Activated CD8-positive, alpha-beta memory T cell treated with anti-CD3 and anti-CD28 coated beads, Interleukin-2, amount 10 ng/mL, durations not matched to agents 7 days and 5 days (primary cell): ENCODE data around the gene MR1. TPM values are rescaled to one million over a fixed set of nuclear protein-coding genes. Genes with fewer than 3 reads are reported as not detected.

Experiments used
- ATAC-seq: fragments of 150-1000 bp; cut with Tn5 transposase; one replicate; pipeline ENCODE4 v1.10.0; 2021; ENCODE audit warnings: moderate library complexity
- CTCF ChIA-PET: fragments of 350-600 bp; sonication (Branson Sonifier 250); formaldehyde crosslinking; loops from one replicate; lab custom pipeline; 2021; ENCODE audit warnings: antibody characterized with exemption; lab: Charles Lee
- DNase-seq: peaks from one replicate; pipeline ENCODE4 v3.0.0-alpha.2; 2020
- H3K27ac Mint-ChIP-seq: one replicate; pipeline ENCODE4 v1.8.0; 2021; ENCODE audit warnings: mild to moderate bottlenecking, mixed read lengths
- H3K27me3 Mint-ChIP-seq: one replicate; pipeline ENCODE4 v1.8.0; 2021; ENCODE audit warnings: mixed read lengths
- H3K36me3 Mint-ChIP-seq: one replicate; pipeline ENCODE4 v1.8.0; 2021; ENCODE audit warnings: mild to moderate bottlenecking, mixed read lengths
- H3K4me1 Mint-ChIP-seq: one replicate; pipeline ENCODE4 v1.8.0; 2021; ENCODE audit warnings: mixed read lengths
- H3K4me3 Mint-ChIP-seq: one replicate; pipeline ENCODE4 v1.8.0; 2021; ENCODE audit warnings: mild to moderate bottlenecking, moderate library complexity, mixed read lengths
- H3K9me3 Mint-ChIP-seq: one replicate; pipeline ENCODE4 v1.8.0; 2022; ENCODE audit warnings: low read depth, mixed read lengths
- total RNA-seq, 2 experiments: library from RNA; stranded (reverse); gene quantifications; one replicate each; pipeline ENCODE4 v1.2.3, GENCODE V29; 2021

The MR1 gene
- total RNA-seq, 2 experiments from 2014 or later = 38.7 to 41.2 TPM

- Mint-ChIP-seq H3K4me1 (peaks cover 46% of the 10 kb centered on the region), H3K27ac (peak overlapping the region; percentile 97), H3K9me3 (no peaks in the 10 kb centered on the region), H3K4me3 (peak overlapping the region; percentile 96), H3K36me3 (peaks cover 50% of the 10 kb centered on the region), H3K27me3 (no peaks in the 10 kb centered on the region)
- no peak for ATAC-seq
- CTCF ChIA-PET = interaction anchor here (0.8 to 6.2 kb wide), 15 partner anchors 9 to 209 kb away, joined by 3 to 91 read pairs (median 4); no protein-coding TSS in a partner anchor
- peak; percentile 78 for DNase-seq
These were observed 56.9 kb downstream of the MR1 start for GRCh38 chr1:181090641-181091126.

DNA sequence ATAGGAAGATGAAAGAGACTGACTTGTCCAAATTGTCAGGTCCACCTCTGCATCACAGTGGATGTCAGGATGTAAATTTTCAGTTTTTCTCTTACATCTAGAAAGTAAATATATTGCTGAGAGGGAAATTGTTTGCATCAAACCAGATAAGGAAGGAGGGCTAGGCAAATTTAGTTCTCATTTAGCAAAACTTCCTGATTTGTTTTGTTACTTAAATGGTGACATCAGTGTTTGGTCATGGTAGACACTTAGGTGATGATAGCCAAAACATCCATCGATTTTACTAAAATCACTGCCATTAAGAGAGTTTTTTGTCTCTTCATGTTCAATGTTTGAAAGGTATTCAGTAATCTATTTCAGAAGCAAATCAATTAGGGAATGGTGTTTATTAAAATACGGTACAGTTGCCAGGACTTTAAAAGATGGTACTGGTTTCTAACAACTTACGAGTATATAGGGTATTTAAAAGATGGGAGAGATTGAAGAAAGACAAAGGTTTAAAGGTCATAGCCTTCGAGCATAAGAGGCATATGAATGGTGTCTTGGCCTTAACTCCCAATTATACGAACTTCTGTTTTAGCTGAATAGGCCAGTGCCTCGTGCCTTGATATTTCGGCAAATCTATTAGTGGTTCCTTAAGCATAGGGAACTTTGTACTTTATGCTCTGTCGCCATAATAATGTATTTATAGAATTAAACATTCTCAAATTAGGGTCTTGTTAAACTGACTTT lies 57.7 kb downstream of the MR1 start:
- peaks cover 54% of the 10 kb centered on the region for H3K36me3 Mint-ChIP-seq
- peaks cover 51% of the 10 kb centered on the region for H3K4me1 Mint-ChIP-seq
- no peaks in the 10 kb centered on the region for H3K27me3 Mint-ChIP-seq
- DNase-seq (no peak), ATAC-seq (no peak)
- H3K27ac Mint-ChIP-seq = no peak overlapping the region
- peak overlapping the region; percentile 96 for H3K4me3 Mint-ChIP-seq
- CTCF ChIA-PET = interaction anchor here (0.6 to 6.2 kb wide), 11 partner anchors 8 to 58 kb away, joined by 3 to 91 read pairs (median 9); no protein-coding TSS in a partner anchor
- no peaks in the 10 kb centered on the region for H3K9me3 Mint-ChIP-seq

DNA sequence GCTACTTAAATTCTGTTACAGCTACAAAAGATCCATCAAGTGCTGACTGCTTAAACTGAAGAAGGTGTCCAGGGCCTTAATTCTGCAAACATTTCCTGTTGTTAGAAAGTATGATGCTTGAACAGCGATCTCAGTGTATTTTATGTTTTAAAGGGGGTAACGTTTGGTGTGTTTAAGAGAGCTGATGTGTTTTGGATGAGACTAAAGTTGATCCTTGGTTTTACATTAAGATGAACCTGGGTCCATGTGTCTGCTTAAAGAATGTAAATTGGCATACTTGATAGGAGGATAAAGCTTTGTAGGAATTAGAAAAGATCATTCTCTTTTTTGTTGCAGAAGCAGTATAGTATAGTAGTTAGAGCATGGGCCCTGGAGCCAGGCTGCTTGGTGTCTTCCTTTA lies 58.3 kb downstream of the MR1 start:
- Mint-ChIP-seq H3K36me3 (peaks cover 54% of the 10 kb centered on the region), H3K4me3 (peak overlapping the region; percentile 96), H3K4me1 (peaks cover 55% of the 10 kb centered on the region), H3K9me3 (no peaks in the 10 kb centered on the region), H3K27me3 (no peaks in the 10 kb centered on the region), H3K27ac (no peak overlapping the region)
- ATAC-seq (no peak), DNase-seq (no peak)
- CTCF ChIA-PET = interaction anchor here (0.6 to 6.2 kb wide), 5 partner anchors 11 to 59 kb away, joined by 3 to 91 read pairs (median 9); no protein-coding TSS in a partner anchor

GRCh38 chr1:181092883-181093458 lies 59.2 kb downstream of the MR1 start:
- no peak overlapping the region for H3K27ac Mint-ChIP-seq
- peaks cover 55% of the 10 kb centered on the region for H3K4me1 Mint-ChIP-seq
- CTCF ChIA-PET = interaction anchor here (1.5 to 6.2 kb wide), 3 partner anchors 12 to 58 kb away, joined by 3 to 91 read pairs (median 9); no protein-coding TSS in a partner anchor
- H3K4me3 Mint-ChIP-seq = peak overlapping the region; percentile 28
- no peaks in the 10 kb centered on the region for H3K27me3 Mint-ChIP-seq
- H3K36me3 Mint-ChIP-seq = peaks cover 54% of the 10 kb centered on the region
- ATAC-seq (no peak), DNase-seq (no peak)
- H3K9me3 Mint-ChIP-seq = no peaks in the 10 kb centered on the region

GRCh38 chr1:181094416-181095212 lies 60.8 kb downstream of the MR1 start:
- Mint-ChIP-seq H3K27me3 (no peaks in the 10 kb centered on the region), H3K27ac (no peak overlapping the region), H3K4me3 (no peak overlapping the region), H3K9me3 (no peaks in the 10 kb centered on the region), H3K4me1 (peaks cover 68% of the 10 kb centered on the region), H3K36me3 (peaks cover 53% of the 10 kb centered on the region)
- no peak for ATAC-seq
- DNase-seq = no peak
- CTCF ChIA-PET = interaction anchor here (6.2 to 13.9 kb wide), 2 partner anchors 44 to 46 kb away, joined by 91 to 210 read pairs; no protein-coding TSS in a partner anchor

DNA sequence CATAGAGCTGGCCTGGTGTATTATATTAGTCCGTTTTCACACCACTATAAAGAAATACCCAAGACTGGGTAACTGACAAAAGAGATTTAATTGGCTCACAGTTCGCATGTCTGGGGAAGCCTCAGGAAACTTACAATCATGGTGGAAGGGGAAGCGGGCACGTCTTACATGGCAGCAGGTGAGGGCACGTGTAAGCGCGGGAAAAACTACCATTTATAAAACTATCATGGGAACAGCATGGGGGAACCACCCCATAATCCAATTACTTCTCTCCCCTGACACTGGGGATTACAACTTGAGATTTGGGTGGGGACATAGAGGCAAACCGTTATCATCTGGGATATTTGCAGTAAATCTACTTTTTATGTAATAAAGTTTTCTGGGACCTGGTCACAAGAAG lies 61.5 kb downstream of the MR1 start:
- Mint-ChIP-seq H3K9me3 (no peaks in the 10 kb centered on the region), H3K36me3 (peaks cover 47% of the 10 kb centered on the region), H3K4me1 (peaks cover 74% of the 10 kb centered on the region), H3K27ac (no peak overlapping the region), H3K4me3 (no peak overlapping the region), H3K27me3 (no peaks in the 10 kb centered on the region)
- DNase-seq (no peak), ATAC-seq (no peak)
- CTCF ChIA-PET = interaction anchor here (0.9 to 13.9 kb wide), 3 partner anchors 9 to 59 kb away, joined by 5 to 210 read pairs (median 5); no protein-coding TSS in a partner anchor

DNA sequence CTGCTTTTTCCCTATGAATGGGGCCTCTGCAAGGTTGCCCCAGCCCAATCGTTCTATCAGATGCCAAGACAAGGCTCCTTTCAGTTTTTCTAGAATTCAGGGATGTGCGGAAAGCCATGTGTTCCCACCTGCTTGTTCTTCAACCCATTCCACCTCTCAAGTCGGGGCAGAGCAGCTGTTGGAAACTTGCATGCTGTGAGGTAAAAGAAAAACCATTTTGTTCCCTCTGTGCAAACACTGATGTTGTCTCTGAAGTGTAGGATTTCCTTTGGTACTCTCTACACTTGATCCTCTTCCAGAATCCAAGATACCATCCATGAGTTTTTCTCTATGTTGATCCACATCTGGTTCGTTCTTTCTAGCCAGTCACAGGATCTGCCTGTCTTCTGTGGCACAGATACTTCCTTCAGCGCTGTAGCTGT lies 62.0 kb downstream of the MR1 start:
- DNase-seq (no peak), ATAC-seq (no peak)
- H3K4me1 Mint-ChIP-seq = peaks cover 78% of the 10 kb centered on the region
- no peak overlapping the region for H3K27ac Mint-ChIP-seq
- H3K27me3 Mint-ChIP-seq = no peaks in the 10 kb centered on the region
- H3K4me3 Mint-ChIP-seq = no peak overlapping the region
- H3K9me3 Mint-ChIP-seq = no peaks in the 10 kb centered on the region
- CTCF ChIA-PET = interaction anchor here (0.9 to 13.9 kb wide), 3 partner anchors 9 to 59 kb away, joined by 5 to 210 read pairs (median 5); no protein-coding TSS in a partner anchor
- peaks cover 44% of the 10 kb centered on the region for H3K36me3 Mint-ChIP-seq

- Mint-ChIP-seq H3K36me3 (peaks cover 30% of the 10 kb centered on the region), H3K27me3 (no peaks in the 10 kb centered on the region), H3K4me1 (peaks cover 80% of the 10 kb centered on the region), H3K9me3 (no peaks in the 10 kb centered on the region), H3K4me3 (no peak overlapping the region), H3K27ac (no peak overlapping the region)
- DNase-seq (no peak), ATAC-seq (no peak)
- CTCF ChIA-PET = interaction anchor here (1.2 to 13.9 kb wide), 6 partner anchors 8 to 68 kb away, joined by 3 to 210 read pairs (median 4); no protein-coding TSS in a partner anchor
These were observed 63.5 kb downstream of the MR1 start for GRCh38 chr1:181097242-181097641.

- H3K36me3 Mint-ChIP-seq = peaks cover 16% of the 10 kb centered on the region
- CTCF ChIA-PET = interaction anchor here (1.0 to 13.9 kb wide), 3 partner anchors 9 to 39 kb away, joined by 3 to 210 read pairs (median 20); no protein-coding TSS in a partner anchor
- peak; percentile 77 for DNase-seq
- H3K9me3 Mint-ChIP-seq = no peaks in the 10 kb centered on the region
- no peaks in the 10 kb centered on the region for H3K27me3 Mint-ChIP-seq
- H3K27ac Mint-ChIP-seq = peak overlapping the region; percentile 89
- H3K4me3 Mint-ChIP-seq = peak overlapping the region; percentile 55
- H3K4me1 Mint-ChIP-seq = peaks cover 86% of the 10 kb centered on the region
- ATAC-seq = peak; percentile 74
These were observed 65.6 kb downstream of the MR1 start for GRCh38 chr1:181099152-181100014.

DNA sequence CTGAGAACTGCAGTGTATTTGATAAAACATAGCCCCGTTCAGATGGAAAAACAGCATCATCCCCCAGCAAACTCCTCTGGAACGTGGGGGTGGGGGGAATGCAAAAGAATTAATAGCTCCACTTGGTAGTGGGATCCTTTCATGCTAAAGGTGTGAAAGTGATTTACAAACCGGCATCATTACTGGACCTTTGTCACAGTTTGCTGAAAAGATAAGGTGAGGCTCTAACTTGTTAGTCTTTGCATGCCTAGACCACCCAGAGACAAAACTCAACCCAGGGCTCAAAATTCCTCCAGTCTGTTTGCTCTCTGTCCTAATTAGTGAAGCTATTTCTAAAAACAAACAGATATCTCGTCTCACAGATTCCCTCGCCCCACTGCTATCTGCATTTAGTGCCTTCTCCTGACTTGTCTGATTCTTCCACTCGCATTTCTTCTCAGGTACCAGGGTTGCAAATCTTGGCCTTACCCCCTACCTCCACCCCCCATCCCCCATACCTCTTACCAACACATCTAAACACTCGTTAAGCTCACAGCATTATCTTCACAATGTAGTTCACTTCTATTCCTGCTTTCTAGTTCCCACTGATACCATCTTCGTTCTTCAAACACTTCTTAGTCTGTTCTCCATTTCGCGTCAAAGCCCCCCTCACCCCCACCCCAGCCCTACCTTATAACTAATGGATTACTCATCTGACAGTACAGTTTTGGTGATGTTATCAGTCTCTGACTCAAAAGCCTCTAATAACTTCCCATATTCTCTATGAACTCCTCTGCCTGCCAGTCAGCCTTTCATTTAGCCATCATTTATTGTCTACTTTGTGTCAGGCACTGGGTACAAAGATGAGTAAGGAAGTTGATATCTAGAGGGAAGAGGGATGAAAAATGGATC lies 66.5 kb downstream of the MR1 start:
- peaks cover 10% of the 10 kb centered on the region for H3K36me3 Mint-ChIP-seq
- DNase-seq (no peak), ATAC-seq (peak; percentile 6)
- H3K27ac Mint-ChIP-seq = peak overlapping the region; percentile 89
- no peaks in the 10 kb centered on the region for H3K27me3 Mint-ChIP-seq
- no peaks in the 10 kb centered on the region for H3K9me3 Mint-ChIP-seq
- peaks cover 85% of the 10 kb centered on the region for H3K4me1 Mint-ChIP-seq
- peak overlapping the region; percentile 55 for H3K4me3 Mint-ChIP-seq
- CTCF ChIA-PET = interaction anchor here (2.9 to 13.9 kb wide), 2 partner anchors 10 to 38 kb away, joined by 20 to 210 read pairs; no protein-coding TSS in a partner anchor

GRCh38 chr1:181100934-181101333 lies 67.2 kb downstream of the MR1 start:
- Mint-ChIP-seq H3K27me3 (peaks cover 3% of the 10 kb centered on the region), H3K4me1 (peaks cover 86% of the 10 kb centered on the region), H3K27ac (peak overlapping the region; percentile 89), H3K36me3 (peaks cover 9% of the 10 kb centered on the region), H3K4me3 (no peak overlapping the region), H3K9me3 (no peaks in the 10 kb centered on the region)
- DNase-seq (no peak), ATAC-seq (no peak)
- CTCF ChIA-PET = interaction anchor here (2.9 to 13.9 kb wide), 3 partner anchors 10 to 38 kb away, joined by 20 to 210 read pairs (median 54); partner anchors contain the start of gene IER5
